Stimulated activated CD8-positive, alpha-beta memory T cell treated with anti-CD3 and anti-CD28 coated beads, Interleukin-7, amount 100 ng/mL, for 24 hours (primary cell): ENCODE results near the gene AFAP1L1.

Experiments used
- DNase-seq: peaks from one replicate; pipeline ENCODE4 v3.0.0-alpha.2; 2020; ENCODE audit warnings: low read depth

Gene AFAP1L1

GRCh38 chr5:149271716-149272563 is at the start of gene AFAP1L1:
Gene AFAP1L1 (plus strand): TSS chr5:149271859. CDS start chr5:149271969, 110 bp downstream.
- DNase-seq = no peak

- DNase-seq = no peak
These were observed 48.4 kb upstream of the AFAP1L1 start for GRCh38 chr5:149223081-149223848.

- DNase-seq = no peak
These were observed 47.4 kb upstream of the AFAP1L1 start for GRCh38 chr5:149224282-149224681.

- DNase-seq = no peak
These were observed 44.4 kb upstream of the AFAP1L1 start for GRCh38 chr5:149227168-149227826.

- no peak for DNase-seq
These were observed 42.9 kb upstream of the AFAP1L1 start for GRCh38 chr5:149228618-149229297.

- no peak for DNase-seq
These were observed 42.2 kb upstream of the AFAP1L1 start for GRCh38 chr5:149229298-149229937.

- no peak for DNase-seq
These were observed 35.8 kb upstream of the AFAP1L1 start for GRCh38 chr5:149235841-149236240.

- DNase-seq = no peak
These were observed 34.0 kb upstream of the AFAP1L1 start for GRCh38 chr5:149237662-149238061.

GRCh38 chr5:149238540-149238939 is 33.1 kb upstream of the AFAP1L1 start:
- DNase-seq = no peak

- no peak for DNase-seq
These were observed 31.7 kb upstream of the AFAP1L1 start for GRCh38 chr5:149239917-149240316.

- DNase-seq = peak; percentile 43
These were observed 31.2 kb upstream of the AFAP1L1 start for GRCh38 chr5:149240354-149240998.

- no peak for DNase-seq
These were observed 29.3 kb upstream of the AFAP1L1 start for GRCh38 chr5:149242339-149242738.

GRCh38 chr5:149246906-149247305 is 24.8 kb upstream of the AFAP1L1 start:
- DNase-seq = no peak

GRCh38 chr5:149247726-149248125 is 23.9 kb upstream of the AFAP1L1 start:
- DNase-seq = no peak

GRCh38 chr5:149251546-149251945 is 20.1 kb upstream of the AFAP1L1 start:
- no peak for DNase-seq

GRCh38 chr5:149254506-149254905 is 17.2 kb upstream of the AFAP1L1 start:
- no peak for DNase-seq

- no peak for DNase-seq
These were observed 15.2 kb upstream of the AFAP1L1 start for GRCh38 chr5:149256451-149256850.

- no peak for DNase-seq
These were observed 14.5 kb upstream of the AFAP1L1 start for GRCh38 chr5:149257131-149257530.

- DNase-seq = no peak
These were observed 13.6 kb upstream of the AFAP1L1 start for GRCh38 chr5:149257889-149258705.

GRCh38 chr5:149260761-149261160 is 10.9 kb upstream of the AFAP1L1 start:
- DNase-seq = no peak
